ENCODE data around the gene MCRIP2. TPM values are rescaled to one million over a fixed set of nuclear protein-coding genes. Genes with fewer than 3 reads are reported as not detected.

Gene MCRIP2
- total and polyA plus RNA-seq, 12 donors, result 68.8 to 474 (median 95.2) TPM

GRCh38 chr16:681746-682427, 40.3 kb downstream of the MCRIP2 start:
- peaks cover 33 to 63% (median 50%) of the 10 kb centered on the region in 9 donors for H3K4me1 ChIP-seq
- no peak for ATAC-seq
- no peaks in the 10 kb centered on the region for H3K9me3 ChIP-seq
- WGBS, 2 donors, result 74 to 77% methylated on average over 28 of the region's 28 CpGs
- no peak for DNase-seq
- peaks cover 0 to 5% (median 0%) of the 10 kb centered on the region in 7 donors for H3K27me3 ChIP-seq
- peaks cover 0 to 36% (median 19%) of the 10 kb centered on the region in 9 donors for H3K36me3 ChIP-seq
- intact Hi-C loops (cut with DNase I), result loop anchor here in 1 of 10 donors (2.0 kb wide), 1 partner anchor 39 kb away; the partner anchor contains the start of gene ANTKMT
- no peak overlapping the region for H3K27ac ChIP-seq
- H3K4me3 ChIP-seq, result peak overlapping the region in 5 of 10 donors; percentile 70 to 95 (median 77)
- TF ChIP-seq CTCF (IDR thresholded peaks at IDR 0.05), result no peak

GRCh38 chr16:682493-683395, 41.1 kb downstream of the MCRIP2 start:
- ATAC-seq (no peak), DNase-seq (no peak)
- WGBS, 2 donors, result 85 to 86% methylated on average over 36 of the region's 36 CpGs
- Histone ChIP-seq H3K27ac (peak overlapping the region in 1 of 10 donors; percentile 82), H3K27me3 (no peaks in the 10 kb centered on the region), H3K36me3 (peaks cover 0 to 45% (median 19%) of the 10 kb centered on the region in 9 donors), H3K9me3 (no peaks in the 10 kb centered on the region), H3K4me1 (peaks cover 33 to 63% (median 50%) of the 10 kb centered on the region in 9 donors), H3K4me3 (peak overlapping the region in 5 of 10 donors; percentile 76 to 94 (median 81))
- intact Hi-C loops (cut with DNase I), result no loop called here
- TF ChIP-seq CTCF (IDR thresholded peaks at IDR 0.05), result no peak

GRCh38 chr16:683396-684070, 41.9 kb downstream of the MCRIP2 start:
- no peak for DNase-seq
- peak overlapping the region in 9 of 10 donors; percentile 64 to 88 (median 82) for H3K27ac ChIP-seq
- intact Hi-C loops (cut with DNase I), result no loop called here

More at GRCh38 chr16:683396-684070, 41.9 kb downstream of the MCRIP2 start:
- H3K9me3 ChIP-seq, result no peaks in the 10 kb centered on the region
- WGBS, 2 donors, result 13 to 14% methylated on average over 54 to 57 of the region's 57 CpGs
- no peak for TF ChIP-seq CTCF (IDR thresholded peaks at IDR 0.05)
- H3K36me3 ChIP-seq, result peaks cover 0 to 48% (median 19%) of the 10 kb centered on the region in 9 donors
- peaks cover 33 to 64% (median 51%) of the 10 kb centered on the region in 9 donors for H3K4me1 ChIP-seq
- H3K27me3 ChIP-seq, result no peaks in the 10 kb centered on the region
- H3K4me3 ChIP-seq, result peak overlapping the region; percentile 40 to 94 (median 76)
- ATAC-seq, result no peak

Measured in heart right ventricle (tissue), 16 donors.